PC-3 (cell line): ENCODE measurements around the gene MTA1. TPM values are rescaled to one million over a fixed set of nuclear protein-coding genes. Genes with fewer than 3 reads are reported as not detected.

Source experiments
- ATAC-seq: fragments of 200-7000 bp; cut with Tn5 transposase; 2 replicates; pipeline ENCODE4 v1.9.1; 2020; ENCODE audit warnings: mild to moderate bottlenecking, moderate library complexity
- BruUV-seq: library from RNA; stranded (reverse); fragments of 400-500 nt; replicated peaks from 2 replicates; lab custom pipeline; 2021; lab: Mats Ljungman, UMichigan
- CTCF ChIA-PET: fragments of 300-600 bp; sonication (Branson Sonifier 250); formaldehyde crosslinking; loops from one replicate; lab custom pipeline; 2022; ENCODE audit warnings: antibody characterized with exemption; lab: Charles Lee
- POLR2A ChIA-PET: fragments of 300-600 bp; sonication (Branson Sonifier 250); formaldehyde crosslinking; loops from one replicate; lab custom pipeline; 2022; ENCODE audit warnings: antibody characterized with exemption; ENCODE audit not compliant: unreplicated experiment; lab: Charles Lee
- DNase-seq: peaks from one replicate; pipeline ENCODE4 v3.0.0-alpha.2; 2015
- H2AFZ ChIP-seq: fragments of 300-600 bp; sonication (generic); 2 replicates; pipeline ENCODE4 v1.6.0; 2016; ENCODE audit warnings: antibody characterized with exemption, low read length
- H3F3A ChIP-seq: fragments of 300-600 bp; sonication (generic); one replicate; pipeline ENCODE4 v1.6.0; 2017; ENCODE audit warnings: antibody characterized with exemption, low read length, control low read depth, mild to moderate bottlenecking; ENCODE audit not compliant: unreplicated experiment
- H3K27ac ChIP-seq: fragments of 300-600 bp; sonication (generic); 2 replicates; pipeline ENCODE4 v1.5.1; 2016; ENCODE audit warnings: mild to moderate bottlenecking, low read length
- H3K27me3 ChIP-seq: fragments of 300-600 bp; sonication (generic); 2 replicates; pipeline ENCODE4 v1.6.1; 2016; ENCODE audit warnings: low read length, mixed read lengths
- H3K36me3 ChIP-seq: fragments of 300-600 bp; sonication (generic); 2 replicates; pipeline ENCODE4 v1.6.1; 2016; ENCODE audit warnings: low read depth, mixed run types, low read length, mixed read lengths
- H3K4me1 ChIP-seq: fragments of 300-600 bp; sonication (generic); 2 replicates; pipeline ENCODE4 v1.5.1; 2016; ENCODE audit warnings: low read length; ENCODE audit not compliant: insufficient read depth
- H3K4me2 ChIP-seq: fragments of 300-600 bp; sonication (generic); 2 replicates; pipeline ENCODE4 v1.6.0; 2016; ENCODE audit warnings: low read length
- H3K4me3 ChIP-seq: fragments of 300-600 bp; sonication (generic); 2 replicates; pipeline ENCODE4 v1.5.1; 2016; ENCODE audit warnings: mild to moderate bottlenecking, low read length, mixed read lengths
- H3K79me2 ChIP-seq: fragments of 300-600 bp; sonication (generic); 2 replicates; pipeline ENCODE4 v1.6.1; 2017; ENCODE audit warnings: low read length, mixed read lengths
- H3K9ac ChIP-seq: fragments of 300-600 bp; sonication (generic); 2 replicates; pipeline ENCODE4 v1.6.0; 2016; ENCODE audit warnings: mild to moderate bottlenecking, low read length
- H3K9me2 ChIP-seq: fragments of 300-600 bp; sonication (generic); replicated peaks from 2 replicates; pipeline ENCODE4 v1.6.1; 2016; ENCODE audit warnings: mixed run types, low read length, mixed read lengths
- H3K9me3 ChIP-seq: fragments of 300-600 bp; sonication (generic); 2 replicates; pipeline ENCODE4 v1.6.1; 2016; ENCODE audit warnings: low read length, mixed read lengths
- H4K20me1 ChIP-seq: fragments of 300-600 bp; sonication (generic); 2 replicates; pipeline ENCODE4 v1.6.1; 2016; ENCODE audit warnings: low read length, mixed read lengths
- EZH2 ChIP-seq: fragments of 300-600 bp; sonication (generic); IDR thresholded peaks from one replicate; pipeline ENCODE4 v1.6.1; 2017; ENCODE audit warnings: antibody characterized with exemption, mild to moderate bottlenecking, low read length; ENCODE audit not compliant: unreplicated experiment
- EZH2phosphoT487 ChIP-seq: fragments of 300-600 bp; sonication (generic); IDR thresholded peaks from 2 replicates; pipeline ENCODE4 v1.6.1; 2018; ENCODE audit warnings: mild to moderate bottlenecking, antibody characterized with exemption, low read length, borderline replicate concordance
- intact Hi-C: fragments of 100-400 bp; cut with micrococcal nuclease; formaldehyde crosslinking; loops from 2 replicates; pipeline ENCODE4 v1.9.0; 2023
- total RNA-seq: library from RNA; depleted of rRNA; stranded (reverse); fragments of >200 nt; gene quantifications from 2 replicates; pipeline ENCODE4 v1.2.3, GENCODE V29; 2014
- TF ChIP-seq, protein P1 (sequence below): fragments of 300-600 bp; sonication (generic); conservative IDR thresholded peaks from 2 replicates; pipeline ENCODE4 v1.5.1; 2017; ENCODE audit warnings: antibody characterized with exemption, low read depth, mild to moderate bottlenecking, low read length

MTA1 gene
- total RNA-seq, 1 experiment from 2014 or later: 82.3 TPM

DNA sequence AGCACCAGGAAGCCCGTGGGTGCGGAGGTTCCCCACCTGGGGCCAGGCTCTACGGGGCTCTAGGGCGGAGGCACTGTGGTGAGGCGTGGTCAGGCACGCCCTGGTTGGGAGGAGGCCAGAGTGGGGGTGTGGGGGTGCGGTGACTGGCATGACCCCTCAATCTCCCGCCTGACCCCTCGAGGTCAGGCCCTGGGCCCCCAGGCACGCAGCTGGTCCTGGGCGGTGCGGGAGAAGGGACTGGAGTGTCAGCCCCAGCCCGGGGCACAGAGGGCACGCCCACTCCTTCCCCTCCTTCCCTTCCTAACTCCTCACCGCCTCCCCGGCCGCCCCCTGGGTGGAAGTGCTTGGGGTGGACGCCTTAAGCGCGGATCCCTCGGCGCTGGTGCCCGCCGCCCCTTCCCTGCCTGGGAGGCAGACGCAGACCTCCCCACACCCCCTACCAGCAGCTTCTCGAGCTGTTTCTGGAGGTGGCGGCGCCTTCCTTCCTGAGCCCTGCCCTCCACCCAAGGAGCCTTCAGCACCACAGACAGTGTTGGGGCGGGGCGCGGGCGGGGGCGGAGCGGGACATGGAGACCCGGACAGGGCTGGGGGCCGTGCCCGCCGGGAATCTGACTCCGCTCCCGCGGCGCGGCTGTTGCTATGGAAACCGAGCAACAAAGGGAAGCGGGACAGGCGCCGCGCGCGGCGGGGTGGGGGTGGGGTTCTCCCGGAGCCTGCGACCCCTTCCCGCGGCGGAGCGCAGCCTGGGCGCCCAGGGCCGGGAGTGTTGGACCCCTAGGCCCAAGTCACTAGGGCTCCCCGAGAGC lies 54.3 kb downstream of the MTA1 start:
- no peaks in the 10 kb centered on the region for H3K9me2 ChIP-seq
- ATAC-seq (peak; percentile 50), DNase-seq (peak; percentile 89)
- peaks cover 37% of the 10 kb centered on the region for H3K4me1 ChIP-seq
- no peaks in the 10 kb centered on the region for H3K9me3 ChIP-seq
- CTCF ChIA-PET: interaction anchor here (1.2 kb wide), 1 partner anchor 16 kb away, joined by 3 read pairs; no protein-coding TSS in a partner anchor
- TF ChIP-seq, protein P1, sequence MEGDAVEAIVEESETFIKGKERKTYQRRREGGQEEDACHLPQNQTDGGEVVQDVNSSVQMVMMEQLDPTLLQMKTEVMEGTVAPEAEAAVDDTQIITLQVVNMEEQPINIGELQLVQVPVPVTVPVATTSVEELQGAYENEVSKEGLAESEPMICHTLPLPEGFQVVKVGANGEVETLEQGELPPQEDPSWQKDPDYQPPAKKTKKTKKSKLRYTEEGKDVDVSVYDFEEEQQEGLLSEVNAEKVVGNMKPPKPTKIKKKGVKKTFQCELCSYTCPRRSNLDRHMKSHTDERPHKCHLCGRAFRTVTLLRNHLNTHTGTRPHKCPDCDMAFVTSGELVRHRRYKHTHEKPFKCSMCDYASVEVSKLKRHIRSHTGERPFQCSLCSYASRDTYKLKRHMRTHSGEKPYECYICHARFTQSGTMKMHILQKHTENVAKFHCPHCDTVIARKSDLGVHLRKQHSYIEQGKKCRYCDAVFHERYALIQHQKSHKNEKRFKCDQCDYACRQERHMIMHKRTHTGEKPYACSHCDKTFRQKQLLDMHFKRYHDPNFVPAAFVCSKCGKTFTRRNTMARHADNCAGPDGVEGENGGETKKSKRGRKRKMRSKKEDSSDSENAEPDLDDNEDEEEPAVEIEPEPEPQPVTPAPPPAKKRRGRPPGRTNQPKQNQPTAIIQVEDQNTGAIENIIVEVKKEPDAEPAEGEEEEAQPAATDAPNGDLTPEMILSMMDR: no peak
- TF ChIP-seq EZH2phosphoT487 (no peak), EZH2 (no peak)
- H3K27me3 ChIP-seq: no peaks in the 10 kb centered on the region
- H2AFZ ChIP-seq: peak overlapping the region; percentile 80
- no peaks in the 10 kb centered on the region for H4K20me1 ChIP-seq
- POLR2A ChIA-PET: interaction anchor here (0.6 kb wide), 2 partner anchors 16 to 37 kb away, joined by 3 to 4 read pairs; no protein-coding TSS in a partner anchor
- intact Hi-C loops: loop anchor here (2.0 kb wide), 1 partner anchor 43 kb away; no protein-coding TSS in a partner anchor
- H3F3A ChIP-seq: no peaks in the 10 kb centered on the region
- peaks cover 8% of the 10 kb centered on the region for H3K79me2 ChIP-seq
- no peaks in the 10 kb centered on the region for H3K36me3 ChIP-seq
- H3K27ac ChIP-seq: peak overlapping the region; percentile 64
- peak overlapping the region; percentile 74 for H3K4me3 ChIP-seq
- H3K9ac ChIP-seq: peak overlapping the region; percentile 66
- BruUV-seq: no TSS peak
- peak overlapping the region; percentile 99 for H3K4me2 ChIP-seq

DNA sequence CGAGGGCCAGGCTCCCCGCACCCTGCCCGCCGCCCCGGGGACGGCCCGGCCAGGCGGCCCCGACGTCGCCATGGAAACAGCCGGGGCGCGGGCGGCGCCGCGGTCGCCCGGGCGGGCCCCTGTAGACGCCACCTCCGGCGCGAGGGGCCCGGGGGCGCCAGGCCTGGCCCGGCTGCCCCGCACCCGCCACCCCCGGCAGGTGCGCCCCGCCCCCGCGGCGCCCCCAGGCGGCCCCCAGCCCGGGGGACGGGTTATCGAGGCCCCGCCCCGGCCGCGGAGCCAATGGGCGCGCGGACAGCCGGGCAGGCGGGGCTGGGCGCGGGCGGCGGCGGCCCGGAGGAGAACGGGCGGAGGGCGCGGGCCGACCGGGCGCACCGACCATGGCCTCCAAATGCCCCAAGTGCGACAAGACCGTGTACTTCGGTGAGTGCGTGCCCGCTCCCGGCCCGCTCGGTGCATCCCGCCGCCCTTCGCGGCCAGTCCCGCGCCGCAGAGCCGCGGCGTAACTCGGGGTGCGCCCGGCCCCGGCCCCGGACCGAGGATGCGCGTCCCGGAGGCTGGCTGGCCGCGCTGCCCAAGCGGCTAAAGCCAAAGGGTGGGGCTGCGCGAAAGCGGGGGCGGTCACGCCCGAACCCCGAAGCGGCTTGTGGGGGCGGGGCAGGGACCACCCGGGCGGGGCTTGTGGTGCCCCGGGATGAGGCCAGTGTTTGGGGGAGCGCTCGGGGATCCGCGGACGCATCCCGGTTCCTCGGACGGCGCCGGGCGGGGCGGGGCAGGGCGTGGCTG lies 55.0 kb downstream of the MTA1 start, which contains the start of gene CRIP2:
TSS of gene CRIP2 (plus strand) at position 339 of the 786 bp plus-strand sequence. CDS start at position 381, 42 bp downstream.
- ChIA-PET CTCF (no interaction called here), POLR2A (interaction anchor here (0.6 kb wide), 2 partner anchors 15 to 37 kb away, joined by 3 to 4 read pairs; no protein-coding TSS in a partner anchor)
- H3K79me2 ChIP-seq: peaks cover 8% of the 10 kb centered on the region
- H3K9me2 ChIP-seq: no peaks in the 10 kb centered on the region
- no peaks in the 10 kb centered on the region for H3K9me3 ChIP-seq
- ATAC-seq: peak; percentile 19
- no peaks in the 10 kb centered on the region for H4K20me1 ChIP-seq
- H3K4me3 ChIP-seq: peak within 1 kb of the TSS; percentile 82
- no peaks in the 10 kb centered on the region for H3K36me3 ChIP-seq
- H2AFZ ChIP-seq: peak within 1 kb of the TSS; percentile 80
- intact Hi-C loops: loop anchor here (2.0 kb wide), 1 partner anchor 44 kb away; no protein-coding TSS in a partner anchor
- no TSS peak for BruUV-seq
- peak; percentile 50 for DNase-seq
- H3K27ac ChIP-seq: peak within 1 kb of the TSS; percentile 69
- peak within 1 kb of the TSS; percentile 99 for H3K4me2 ChIP-seq
- H3K9ac ChIP-seq: peak within 1 kb of the TSS; percentile 66
- H3K27me3 ChIP-seq: no peaks in the 10 kb centered on the region
- H3F3A ChIP-seq: no peaks in the 10 kb centered on the region
- H3K4me1 ChIP-seq: peaks cover 37% of the 10 kb centered on the region
- TF ChIP-seq EZH2phosphoT487 (no peak), EZH2 (no peak)
- TF ChIP-seq, protein P1: no peak
